NOMO-1 treated with dmso at 0.1 percent for 144 hours (cell line): ENCODE data around the gene PLEKHG5.

Source experiments
- DNase-seq: peaks from one replicate; lab custom pipeline; 2025; ENCODE audit not compliant: unreplicated experiment; lab: John Stamatoyannopoulos, UW

The PLEKHG5 gene, protein sequence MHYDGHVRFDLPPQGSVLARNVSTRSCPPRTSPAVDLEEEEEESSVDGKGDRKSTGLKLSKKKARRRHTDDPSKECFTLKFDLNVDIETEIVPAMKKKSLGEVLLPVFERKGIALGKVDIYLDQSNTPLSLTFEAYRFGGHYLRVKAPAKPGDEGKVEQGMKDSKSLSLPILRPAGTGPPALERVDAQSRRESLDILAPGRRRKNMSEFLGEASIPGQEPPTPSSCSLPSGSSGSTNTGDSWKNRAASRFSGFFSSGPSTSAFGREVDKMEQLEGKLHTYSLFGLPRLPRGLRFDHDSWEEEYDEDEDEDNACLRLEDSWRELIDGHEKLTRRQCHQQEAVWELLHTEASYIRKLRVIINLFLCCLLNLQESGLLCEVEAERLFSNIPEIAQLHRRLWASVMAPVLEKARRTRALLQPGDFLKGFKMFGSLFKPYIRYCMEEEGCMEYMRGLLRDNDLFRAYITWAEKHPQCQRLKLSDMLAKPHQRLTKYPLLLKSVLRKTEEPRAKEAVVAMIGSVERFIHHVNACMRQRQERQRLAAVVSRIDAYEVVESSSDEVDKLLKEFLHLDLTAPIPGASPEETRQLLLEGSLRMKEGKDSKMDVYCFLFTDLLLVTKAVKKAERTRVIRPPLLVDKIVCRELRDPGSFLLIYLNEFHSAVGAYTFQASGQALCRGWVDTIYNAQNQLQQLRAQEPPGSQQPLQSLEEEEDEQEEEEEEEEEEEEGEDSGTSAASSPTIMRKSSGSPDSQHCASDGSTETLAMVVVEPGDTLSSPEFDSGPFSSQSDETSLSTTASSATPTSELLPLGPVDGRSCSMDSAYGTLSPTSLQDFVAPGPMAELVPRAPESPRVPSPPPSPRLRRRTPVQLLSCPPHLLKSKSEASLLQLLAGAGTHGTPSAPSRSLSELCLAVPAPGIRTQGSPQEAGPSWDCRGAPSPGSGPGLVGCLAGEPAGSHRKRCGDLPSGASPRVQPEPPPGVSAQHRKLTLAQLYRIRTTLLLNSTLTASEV

DNA sequence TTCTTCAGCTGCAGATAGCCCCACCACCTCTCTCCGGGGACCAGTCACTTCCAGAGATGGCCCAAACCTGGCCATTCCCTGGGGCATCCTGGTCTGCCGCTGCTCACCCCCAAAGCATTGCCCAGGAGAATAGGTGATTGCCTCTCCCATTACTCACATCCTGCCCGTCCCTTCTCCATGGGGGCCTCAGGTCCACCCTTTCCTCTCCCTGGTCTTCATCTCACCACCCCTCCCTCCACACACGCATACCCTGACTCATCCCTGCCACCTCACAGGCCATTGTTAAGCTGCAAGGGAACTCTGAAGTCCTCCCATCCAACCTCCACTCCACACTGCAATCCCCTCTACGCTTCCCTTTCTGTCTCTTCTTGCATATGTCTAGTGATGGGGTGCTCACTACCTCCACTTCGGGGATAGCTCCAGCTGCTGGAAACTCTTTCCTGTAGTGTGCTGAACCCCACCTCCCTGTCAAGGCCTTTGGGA is at the start of gene PLEKHG5:
TSS of gene PLEKHG5 (minus strand) at position 188 of the 483 bp plus-strand sequence. CDS start 14,096 bp downstream, outside the sequence.
- DNase-seq, result no peak

DNA sequence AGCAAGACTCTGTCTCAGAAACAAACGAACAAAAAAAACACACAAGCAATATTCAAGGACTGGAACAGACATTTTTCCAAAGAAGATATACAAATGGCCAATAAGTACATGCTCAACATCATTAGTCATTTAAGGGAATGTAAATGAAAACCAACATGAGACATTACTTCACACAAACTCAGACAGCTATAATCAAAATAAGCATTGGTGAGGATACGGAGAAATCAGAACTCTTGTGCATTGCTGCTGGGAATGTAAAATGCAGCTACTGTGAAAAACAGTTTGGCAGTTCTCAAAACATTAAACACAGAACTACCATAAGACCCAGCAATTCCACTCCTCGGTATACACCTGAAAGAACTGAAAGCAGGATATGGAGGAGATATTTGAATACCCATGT is 47.5 kb upstream of the PLEKHG5 start:
- no peak for DNase-seq

DNA sequence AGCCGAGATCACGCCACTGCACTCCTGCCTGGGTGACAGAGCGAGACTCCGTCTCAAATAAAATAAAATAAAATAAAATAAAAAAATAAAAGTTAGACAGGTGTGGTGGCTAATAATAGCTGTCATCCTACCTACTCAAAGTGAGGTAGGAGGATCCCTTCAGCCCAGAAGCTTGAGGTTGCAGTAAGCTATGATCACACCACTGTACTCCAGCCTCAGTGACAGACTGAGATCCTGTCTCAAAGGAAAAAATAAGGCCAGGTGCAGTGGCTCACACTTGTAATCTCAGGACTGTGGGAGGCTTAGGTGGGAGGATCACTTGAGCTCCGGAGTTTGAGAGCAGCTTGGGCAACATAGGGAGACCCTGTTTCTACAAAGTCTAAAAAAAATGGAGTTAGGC is 44.8 kb upstream of the PLEKHG5 start:
- no peak for DNase-seq

DNA sequence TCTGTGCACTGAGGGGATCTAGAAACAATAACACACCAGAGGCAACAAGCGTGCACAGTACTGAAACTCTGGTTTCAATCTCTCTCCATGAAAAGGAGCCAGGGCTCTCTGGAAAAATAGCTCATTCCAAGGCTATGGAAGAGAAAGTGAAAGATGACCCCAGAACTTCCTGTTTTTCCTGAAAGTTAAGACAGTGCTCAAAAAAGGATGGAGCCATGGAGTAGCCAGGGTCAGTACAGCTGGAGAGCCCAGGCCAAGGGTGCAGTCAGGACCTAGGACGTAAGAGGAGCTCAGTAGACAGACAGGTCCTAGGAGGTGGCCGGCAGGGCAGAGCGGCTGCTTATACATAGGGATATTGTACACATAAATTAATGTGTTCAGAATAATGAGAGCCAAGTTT is 43.7 kb upstream of the PLEKHG5 start:
- no peak for DNase-seq

DNA sequence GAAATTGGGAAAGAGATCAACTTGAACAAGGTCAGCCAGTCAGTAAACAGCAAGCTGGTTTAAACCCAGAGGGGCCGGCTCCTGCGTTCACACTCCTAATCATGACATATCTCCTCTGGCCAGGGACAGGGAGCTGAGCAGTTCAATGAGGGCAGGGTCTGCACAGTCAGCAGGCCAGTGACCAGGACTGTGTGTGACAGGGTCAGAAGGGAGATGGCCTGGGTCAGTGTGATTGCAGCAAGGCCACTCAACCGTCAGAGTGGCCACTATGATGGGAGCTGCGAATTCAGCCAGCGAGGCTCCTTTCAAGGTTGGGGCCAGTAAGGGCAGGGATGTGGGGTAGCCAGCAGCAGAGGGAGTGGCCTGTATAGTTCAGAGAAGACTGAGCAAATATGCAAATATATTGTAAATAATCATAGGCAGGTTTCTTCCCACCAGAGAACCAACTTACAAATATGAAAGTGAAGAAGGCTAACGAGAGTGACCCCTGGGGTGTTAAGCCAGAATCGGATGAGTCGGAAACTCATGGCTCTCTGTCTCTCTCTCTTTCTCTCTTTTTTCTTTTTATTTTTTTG is 42.9 kb upstream of the PLEKHG5 start:
- no peak for DNase-seq

DNA sequence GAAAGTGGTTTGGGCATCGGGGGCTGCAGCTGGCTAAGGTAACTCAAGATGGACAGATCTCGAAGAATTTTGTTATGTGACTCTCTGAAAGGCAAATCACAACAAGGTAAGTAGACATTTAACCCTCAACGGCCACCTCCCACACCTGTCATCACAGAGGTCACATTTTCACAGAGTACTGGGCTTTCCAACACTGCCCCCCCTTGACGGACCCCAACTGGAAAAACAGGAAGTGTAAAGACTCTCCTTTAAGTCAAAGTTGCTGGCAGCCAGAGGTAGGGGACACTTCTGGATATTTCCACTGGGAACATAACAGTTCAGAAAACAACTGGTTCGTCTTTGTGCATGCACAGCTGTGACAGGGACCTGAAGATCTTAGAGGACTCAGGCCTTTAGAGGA is 40.5 kb upstream of the PLEKHG5 start:
- DNase-seq, result no peak

DNA sequence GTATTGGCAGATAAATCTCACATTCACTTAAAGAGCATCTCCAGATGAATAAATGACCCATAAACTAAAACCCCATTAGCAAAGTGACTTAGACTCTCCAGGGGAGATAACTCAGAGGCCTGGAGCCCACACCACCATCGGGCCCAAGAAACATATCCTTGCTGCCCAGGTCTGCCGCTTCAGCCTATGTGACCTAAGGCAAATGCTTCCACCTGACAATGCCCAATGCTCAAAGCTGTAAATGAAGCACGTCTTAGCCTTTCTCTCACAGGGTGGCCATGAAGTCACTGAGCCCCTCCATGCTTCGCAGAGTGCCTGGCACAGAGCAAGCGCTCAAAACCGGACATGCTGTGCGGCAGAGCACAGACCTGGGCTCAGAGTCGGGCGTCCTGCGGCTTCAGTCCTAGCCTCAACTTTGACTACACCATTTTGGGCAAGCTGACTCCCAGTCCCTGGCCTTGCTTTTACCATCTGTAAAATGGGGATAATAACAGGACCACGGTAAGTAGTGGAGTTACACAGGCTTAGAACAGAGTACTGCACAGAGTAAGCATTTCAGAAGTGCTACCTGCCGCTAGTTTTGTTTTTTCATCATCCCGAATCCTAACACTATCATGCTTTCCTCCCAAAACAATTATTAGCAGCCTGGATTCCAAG is 39.2 kb upstream of the PLEKHG5 start:
- DNase-seq, result no peak

DNA sequence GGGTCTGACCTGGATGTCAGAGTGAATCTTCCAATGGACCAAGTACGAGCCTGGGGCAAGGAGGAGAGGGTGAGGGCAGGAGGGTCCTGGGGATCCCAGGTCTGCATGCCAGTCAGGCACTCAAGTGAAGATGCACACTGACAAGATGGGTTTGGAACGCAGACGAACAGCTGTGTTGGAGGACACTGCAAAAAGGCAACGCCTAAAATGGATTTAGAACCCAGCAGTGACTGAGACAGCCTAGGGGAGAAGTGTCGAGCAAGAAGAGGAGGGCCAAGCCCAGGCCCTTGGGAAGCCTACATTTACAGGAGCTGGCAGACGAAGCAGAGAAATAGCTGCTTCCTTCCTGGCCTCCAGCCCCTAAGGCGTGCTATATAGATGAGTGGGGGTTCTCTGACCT is 37.0 kb upstream of the PLEKHG5 start:
- DNase-seq, result no peak

DNA sequence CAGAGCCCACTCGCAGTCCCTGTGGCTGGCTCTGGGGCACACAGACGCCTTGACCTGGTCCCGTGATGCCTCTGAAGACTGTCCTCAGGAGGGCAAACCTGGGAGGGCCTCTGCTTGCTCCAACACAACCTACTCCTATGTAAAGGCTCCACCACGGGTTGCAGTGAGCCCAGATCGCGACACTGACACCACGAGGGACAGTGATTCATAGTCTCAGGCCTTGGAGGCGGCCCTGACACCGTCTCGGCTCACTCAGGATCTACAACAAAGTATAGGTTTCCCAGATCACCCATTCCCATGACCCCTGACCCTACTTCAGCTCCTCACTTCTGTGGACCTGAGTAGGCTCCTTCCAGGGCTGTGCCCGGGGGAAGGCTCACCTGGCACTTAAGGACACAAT is 34.8 kb upstream of the PLEKHG5 start:
- no peak for DNase-seq

DNA sequence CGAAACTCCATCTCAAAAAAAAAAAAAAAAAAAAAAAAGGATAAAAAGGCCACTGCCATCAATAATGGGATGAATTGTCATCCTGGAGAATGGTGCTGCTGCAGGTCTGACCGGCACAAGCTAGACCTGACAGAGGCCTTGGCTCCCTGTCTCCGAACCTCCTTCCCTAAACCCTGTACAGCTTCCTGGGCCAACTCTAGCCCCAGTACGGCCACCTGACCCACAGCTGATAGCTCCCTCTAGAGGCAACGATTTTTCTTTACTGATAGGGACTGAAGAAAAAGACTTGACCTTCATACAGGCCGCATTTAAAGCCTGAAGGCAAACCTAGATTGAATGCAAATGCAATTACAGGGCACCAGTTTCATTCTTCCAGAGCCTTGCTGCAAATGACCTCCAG is 32.1 kb upstream of the PLEKHG5 start:
- DNase-seq, result no peak

DNA sequence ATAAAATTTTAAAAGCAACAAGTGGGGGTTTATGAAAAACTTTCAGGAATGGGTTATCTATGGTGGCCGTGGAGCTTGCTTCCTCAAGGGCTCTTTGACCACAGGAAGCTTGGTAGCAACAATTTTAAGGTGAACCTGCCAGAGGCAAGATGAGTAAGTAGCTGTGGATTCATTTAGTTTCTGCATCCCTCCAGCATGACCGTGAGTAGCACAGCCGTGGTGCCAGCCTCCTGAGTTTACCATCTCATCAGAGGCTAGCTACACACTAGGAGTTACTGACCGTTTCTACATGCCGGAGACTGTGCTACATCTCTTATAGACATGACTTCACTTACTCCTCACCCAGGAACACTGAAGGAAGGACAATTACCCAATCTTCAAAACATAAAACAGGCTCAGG is 30.1 kb upstream of the PLEKHG5 start:
- DNase-seq, result no peak

DNA sequence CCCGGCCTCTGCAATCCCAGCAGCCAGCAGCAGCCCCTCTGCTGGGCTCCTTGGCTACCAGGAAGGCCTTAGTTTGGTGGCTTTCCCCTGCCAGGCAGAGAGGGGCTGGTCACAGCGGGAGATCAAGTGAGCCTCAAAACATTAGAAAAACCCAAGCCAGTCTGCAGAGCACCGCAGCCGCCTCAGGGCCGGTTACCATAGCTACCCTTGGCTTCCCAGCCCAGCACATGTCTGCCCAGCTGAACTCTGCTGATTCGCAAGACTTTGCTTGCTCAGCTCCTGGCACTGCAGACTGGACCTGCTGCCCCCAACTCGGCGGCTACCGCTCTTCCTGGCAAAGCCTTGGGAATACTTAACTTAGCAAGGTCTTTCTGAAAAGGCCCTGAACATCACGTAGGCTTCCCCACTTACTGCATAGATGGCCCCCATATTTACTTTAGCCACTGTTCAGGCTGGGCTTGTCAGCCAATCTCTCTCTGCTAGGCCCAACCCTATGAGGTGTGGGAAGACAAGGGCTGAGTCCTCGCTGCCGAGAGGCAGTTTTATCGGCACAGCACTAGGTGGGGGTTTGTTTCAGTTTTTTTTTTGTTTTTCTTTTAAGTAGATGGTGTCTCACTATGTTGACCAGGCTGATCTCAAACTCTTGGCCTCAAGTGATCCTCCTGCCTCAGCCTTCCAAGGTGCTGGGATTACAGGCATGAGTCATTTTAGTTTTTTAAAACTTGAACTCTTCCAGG is 28.6 kb upstream of the PLEKHG5 start:
- DNase-seq, result no peak

DNA sequence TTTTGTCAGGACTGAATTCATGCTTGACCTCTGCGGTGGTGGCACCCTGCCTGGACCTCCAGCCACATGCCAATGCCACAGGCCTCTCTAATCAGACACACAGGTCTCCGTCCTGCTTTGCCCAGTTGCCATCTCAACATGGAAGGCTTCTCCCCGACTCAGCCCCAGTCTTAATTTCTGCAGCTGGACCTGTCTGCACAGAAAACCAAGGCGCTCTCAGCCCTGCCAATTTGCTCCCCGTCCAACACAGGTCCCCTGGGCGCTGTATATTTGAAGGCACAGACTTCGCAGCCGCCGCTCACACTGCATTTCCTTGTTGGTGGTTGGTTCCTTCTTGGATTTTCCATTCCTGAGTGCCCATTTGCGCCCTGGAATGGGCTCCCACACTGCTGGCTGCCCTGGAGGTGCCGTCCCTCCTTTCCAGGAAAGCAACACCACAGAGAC is 28.0 kb upstream of the PLEKHG5 start:
- no peak for DNase-seq

DNA sequence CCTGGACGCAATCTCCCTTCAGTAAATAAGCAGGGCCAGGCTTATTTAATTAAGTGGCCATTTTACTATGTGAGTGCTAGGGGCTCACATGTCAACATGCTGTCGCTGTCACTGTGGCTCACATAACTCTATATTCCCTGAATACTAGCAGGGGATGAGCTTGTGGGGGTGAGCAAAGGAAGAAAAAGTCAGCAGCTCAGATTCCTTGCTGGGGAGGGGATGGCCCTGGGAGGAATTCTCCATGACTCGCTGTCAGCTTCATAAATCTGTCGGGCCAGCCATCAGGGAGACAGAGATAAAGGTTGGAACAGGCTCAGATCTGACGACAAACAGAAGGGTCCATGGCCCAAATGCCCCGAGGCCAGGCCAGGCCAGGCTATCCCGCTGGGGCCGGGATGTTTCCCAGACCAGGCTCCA is 26.0 kb upstream of the PLEKHG5 start:
- DNase-seq, result no peak

DNA sequence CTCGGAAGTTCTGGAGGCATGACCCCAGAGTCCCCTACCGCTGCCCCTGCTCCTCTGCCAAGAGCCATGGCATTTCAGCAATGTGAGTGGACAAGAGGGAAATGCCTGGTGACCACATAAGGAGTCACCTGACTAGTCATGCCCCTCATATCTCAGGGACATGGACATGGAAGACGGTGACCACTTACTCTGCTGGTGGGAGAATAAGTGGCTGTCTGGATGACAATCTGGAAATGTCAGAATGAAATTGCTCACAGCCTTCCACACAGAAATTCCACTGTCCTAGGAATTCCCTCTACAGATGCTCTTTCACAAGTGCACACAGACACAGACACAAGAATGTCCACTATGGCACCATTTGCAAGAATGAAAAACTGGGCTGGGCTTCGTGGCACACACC is 24.3 kb upstream of the PLEKHG5 start:
- DNase-seq, result no peak

DNA sequence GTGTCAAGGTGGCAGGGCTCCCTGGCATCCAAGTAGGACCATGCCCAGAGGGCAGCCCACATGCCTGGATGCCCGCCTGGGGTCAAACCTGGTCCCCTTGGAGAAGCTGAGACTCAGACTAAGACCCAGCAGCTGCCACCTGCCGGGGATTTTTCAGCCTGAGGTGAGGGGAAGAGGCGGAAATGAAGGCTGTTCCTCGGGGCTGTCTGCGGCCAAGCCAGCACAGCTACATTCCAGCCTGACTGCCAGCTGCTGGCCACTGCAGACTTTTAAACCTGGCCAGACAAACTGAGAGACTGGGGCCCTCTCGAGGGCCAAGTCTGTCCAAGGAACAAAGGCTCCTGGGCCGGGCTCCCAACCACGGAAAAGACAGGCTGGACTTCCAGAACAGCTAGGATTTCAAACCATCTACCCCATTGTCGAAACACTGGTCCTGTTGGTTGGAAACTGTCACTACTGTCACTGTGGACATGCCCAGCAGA is 21.9 kb upstream of the PLEKHG5 start:
- no peak for DNase-seq

DNA sequence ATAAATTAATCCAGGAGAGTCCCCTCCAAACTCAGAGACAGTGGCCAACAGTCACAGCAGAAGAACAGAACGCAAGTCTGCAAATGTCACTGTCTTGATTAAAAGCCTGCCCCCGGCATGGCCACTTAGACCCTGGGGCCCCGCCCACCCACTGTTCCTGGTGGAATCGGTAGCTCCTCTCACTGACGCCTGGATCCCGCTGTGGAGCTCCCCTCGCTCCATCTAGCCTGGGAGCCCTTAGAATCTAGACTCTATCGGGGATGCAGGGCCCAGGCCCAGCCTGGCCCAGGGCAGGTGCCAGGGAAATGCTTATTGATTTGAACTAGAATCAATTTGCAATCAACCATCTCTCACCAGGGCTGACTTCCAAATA is 21.4 kb upstream of the PLEKHG5 start:
- no peak for DNase-seq

DNA sequence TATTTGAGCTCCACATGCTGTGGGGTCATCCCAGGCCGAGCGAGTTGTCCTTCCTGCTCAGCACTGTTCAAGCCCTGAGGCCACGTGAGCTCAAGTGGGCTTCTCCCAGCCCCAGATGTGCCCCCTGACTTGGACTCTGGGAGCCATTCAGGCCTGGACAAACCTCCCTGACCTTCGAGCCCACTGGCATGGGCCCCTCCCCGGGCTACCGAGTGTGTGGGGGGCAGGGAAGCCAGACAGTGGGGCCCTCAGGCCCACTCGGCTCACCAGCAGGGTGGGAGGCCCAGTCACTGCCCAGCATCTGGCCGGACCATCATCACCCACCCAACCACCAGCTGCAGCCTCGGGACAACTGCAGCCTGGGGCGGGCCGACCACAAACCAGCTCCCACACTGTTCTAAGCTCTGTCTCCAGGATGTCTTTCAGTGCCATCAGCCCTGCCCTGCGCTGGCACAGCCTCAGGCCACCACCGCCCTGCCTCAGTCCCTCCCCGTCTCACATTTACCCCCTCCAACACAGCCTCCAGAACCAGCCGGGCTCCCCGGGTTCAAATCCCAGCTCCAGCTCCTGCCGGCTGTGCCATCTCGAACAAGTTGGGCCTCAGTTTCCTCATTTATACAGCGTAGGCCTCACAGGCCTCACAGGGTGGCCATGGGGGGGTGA is 20.9 kb upstream of the PLEKHG5 start:
- no peak for DNase-seq

DNA sequence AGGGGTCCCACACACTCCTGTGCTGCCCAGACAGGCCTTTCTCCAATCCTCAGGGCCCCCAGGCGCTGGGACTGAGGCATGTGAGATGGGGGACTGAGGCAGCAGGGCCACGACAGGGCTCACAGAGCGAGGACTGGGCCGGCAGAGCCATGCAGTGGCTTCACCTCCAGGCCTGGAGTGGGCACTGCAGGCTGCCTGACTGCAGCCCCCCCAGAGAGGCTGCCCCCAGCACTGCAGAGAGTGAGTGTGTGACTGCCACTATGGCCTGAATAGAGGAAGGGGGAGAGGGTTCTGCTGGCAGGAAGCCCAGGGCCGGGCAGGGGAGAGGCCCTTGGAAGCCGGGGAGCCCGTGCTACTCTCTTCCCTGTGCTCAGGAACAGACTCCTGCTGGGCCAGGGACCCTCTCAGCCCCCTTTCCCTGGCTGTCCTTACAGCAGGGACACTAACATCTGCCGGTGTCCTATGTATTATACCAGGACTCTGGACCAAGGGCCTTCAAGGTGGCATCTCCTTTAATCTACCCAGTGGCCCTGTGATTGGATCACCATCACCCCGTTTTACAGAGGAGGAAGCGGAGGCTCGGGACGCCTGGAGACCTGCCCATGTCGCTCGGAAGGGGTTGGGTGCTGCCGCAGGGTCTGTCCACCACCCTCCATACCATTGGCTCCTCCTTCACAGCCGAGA is 20.2 kb upstream of the PLEKHG5 start:
- DNase-seq, result no peak
